GM12873 (cell line): ENCODE results near the gene NPM1.

Source experiments
- TF ChIP-seq, protein P1 (sequence below): IDR thresholded peaks from 2 replicates; pipeline ENCODE4 v1.5.1; 2012; ENCODE audit warnings: low read depth, mild to moderate bottlenecking, moderate library complexity, low read length, control low read depth; ENCODE audit not compliant: insufficient read depth; ENCODE audit errors: missing control alignments

NPM1 gene

DNA sequence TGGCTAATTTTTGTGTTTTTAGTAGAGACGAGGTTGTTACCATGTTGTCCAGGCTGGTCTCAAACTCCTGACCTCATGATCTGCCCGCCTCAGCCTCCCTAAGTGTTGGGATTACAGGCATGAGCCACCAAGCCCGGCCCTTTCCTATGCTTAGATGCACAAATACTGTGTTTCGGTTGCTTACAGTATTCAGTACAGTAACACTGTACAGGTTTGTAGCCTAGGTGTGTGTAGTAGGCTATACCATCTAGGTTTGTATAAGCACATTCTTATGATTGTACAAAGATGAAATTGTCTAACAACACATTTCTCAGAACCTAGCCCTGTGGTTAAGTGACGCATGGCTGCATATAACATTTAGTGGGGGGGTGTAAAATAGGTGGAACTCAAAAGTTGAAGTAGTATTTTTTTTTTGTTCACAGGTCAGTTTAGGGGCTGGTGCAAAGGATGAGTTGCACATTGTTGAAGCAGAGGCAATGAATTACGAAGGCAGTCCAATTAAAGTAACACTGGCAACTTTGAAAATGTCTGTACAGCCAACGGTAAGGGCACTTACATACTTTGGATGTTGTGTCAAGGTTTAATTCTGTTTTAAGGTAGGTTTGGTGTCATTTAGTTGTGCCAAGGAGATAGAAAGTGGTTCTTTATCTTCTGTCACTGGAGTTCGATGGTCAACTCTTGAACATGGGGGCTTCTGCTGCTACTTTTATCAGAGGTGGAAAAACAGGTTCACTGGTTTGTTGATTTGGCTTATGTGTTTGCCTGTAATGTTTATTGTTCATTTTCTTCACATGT lies 3.4 kb downstream of the NPM1 start:
- TF ChIP-seq, protein P1, sequence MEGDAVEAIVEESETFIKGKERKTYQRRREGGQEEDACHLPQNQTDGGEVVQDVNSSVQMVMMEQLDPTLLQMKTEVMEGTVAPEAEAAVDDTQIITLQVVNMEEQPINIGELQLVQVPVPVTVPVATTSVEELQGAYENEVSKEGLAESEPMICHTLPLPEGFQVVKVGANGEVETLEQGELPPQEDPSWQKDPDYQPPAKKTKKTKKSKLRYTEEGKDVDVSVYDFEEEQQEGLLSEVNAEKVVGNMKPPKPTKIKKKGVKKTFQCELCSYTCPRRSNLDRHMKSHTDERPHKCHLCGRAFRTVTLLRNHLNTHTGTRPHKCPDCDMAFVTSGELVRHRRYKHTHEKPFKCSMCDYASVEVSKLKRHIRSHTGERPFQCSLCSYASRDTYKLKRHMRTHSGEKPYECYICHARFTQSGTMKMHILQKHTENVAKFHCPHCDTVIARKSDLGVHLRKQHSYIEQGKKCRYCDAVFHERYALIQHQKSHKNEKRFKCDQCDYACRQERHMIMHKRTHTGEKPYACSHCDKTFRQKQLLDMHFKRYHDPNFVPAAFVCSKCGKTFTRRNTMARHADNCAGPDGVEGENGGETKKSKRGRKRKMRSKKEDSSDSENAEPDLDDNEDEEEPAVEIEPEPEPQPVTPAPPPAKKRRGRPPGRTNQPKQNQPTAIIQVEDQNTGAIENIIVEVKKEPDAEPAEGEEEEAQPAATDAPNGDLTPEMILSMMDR = no peak

DNA sequence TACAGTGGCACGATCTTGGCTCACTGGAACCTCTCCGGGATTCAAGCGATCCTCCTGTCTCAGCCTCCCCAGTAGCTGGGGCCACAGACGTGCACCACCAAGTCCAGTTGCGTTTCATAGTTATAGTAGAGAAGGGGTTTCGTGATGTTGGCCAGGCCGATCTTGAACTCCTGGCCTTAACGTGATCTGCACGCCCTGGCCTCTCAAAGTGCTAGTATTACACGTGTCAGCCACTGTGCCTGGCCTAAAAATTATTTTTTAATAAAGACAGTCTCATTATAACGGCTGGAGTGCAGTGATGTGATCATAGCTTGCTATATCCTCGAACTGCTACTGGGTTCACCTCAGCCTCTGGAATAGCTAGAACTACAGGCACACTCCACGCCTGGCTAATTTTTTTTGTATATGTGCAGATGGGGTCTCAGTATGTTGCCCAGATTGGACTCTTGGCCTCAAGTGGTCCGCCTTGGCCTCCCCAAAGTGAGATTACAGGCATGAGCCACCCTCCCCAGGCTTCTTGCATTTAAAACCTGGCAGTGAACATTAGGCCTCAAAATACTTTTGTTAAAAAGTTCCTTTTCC lies 4.4 kb downstream of the NPM1 start:
- TF ChIP-seq, protein P1 = no peak

DNA sequence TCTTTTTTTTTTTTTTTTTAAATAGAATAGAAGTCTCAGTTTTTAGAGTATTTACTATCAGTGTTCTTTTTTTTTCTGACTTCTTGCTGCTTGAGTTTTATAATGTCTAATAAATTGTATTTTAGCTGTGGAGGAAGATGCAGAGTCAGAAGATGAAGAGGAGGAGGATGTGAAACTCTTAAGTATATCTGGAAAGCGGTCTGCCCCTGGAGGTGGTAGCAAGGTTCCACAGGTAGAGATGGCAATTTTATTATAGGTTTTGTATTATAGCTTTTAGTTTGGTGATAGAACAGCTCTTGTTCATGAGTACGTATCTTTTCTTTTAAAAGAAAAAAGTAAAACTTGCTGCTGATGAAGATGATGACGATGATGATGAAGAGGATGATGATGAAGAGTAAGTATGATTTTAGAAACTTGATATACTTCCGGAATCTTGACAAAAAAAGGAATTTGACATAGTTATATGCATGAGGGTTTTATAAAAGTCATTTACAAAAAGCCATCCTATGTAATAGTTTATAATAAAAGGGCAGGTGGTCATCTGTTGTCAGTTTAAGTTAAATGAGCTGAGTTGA lies 5.0 kb downstream of the NPM1 start:
- TF ChIP-seq, protein P1 = no peak

DNA sequence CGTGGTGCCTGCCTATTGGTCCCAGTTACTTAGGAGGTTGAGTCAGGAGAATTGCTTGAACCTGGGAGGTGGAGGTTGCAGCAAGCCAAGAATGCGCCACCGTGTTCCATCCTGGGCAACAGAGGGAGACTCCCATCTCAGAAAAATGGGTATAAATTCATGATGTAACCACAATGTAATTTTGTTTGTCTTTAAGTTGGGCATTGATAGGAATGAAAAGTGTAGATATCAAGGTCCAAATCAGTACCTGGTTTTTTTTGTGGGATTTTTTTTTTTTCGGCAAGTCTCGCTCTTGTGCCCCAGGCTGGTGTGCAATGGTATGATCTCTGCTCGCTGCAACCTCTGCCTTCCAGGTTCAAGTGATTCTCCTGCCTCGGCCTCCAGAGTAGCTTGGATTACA lies 7.4 kb downstream of the NPM1 start:
- TF ChIP-seq, protein P1 = no peak

DNA sequence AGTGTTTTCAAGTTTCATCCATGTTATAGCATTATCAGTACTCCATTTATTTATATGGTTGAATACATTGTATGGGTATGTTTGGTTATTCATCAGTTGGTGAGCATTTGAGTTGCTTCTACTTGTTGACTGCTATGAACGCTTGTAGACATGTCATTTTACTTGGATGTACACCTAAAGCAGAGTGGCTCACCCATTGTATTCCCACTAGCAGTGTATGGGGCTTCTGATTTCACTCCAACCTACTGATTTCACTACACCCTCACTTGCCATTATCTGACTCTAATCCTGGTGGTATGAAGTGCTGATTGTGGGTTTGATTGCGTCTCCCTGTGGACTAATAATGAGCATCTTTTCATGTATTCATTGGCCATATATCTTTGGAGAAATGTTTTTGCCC lies 9.5 kb downstream of the NPM1 start:
- TF ChIP-seq, protein P1 = no peak

DNA sequence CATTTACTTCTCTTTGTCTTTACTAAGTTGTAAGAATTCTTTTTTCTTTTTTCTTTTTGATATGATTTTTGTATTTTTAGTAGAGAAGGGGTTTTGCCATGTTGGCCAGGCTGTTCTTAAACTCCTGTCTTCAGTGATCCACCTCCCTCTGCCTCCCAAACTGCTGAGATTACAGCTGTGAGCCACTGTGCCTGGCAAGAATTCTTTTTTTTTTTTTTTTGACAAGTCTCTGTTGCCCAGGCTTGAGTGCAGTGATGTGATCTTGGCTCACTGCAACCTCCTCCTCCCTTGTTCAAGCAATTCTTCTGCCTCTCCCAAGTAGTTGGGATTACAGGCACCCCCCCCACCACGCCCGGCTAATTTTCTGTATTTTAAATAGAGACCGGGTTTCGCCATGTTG lies 9.9 kb downstream of the NPM1 start:
- TF ChIP-seq, protein P1 = no peak

DNA sequence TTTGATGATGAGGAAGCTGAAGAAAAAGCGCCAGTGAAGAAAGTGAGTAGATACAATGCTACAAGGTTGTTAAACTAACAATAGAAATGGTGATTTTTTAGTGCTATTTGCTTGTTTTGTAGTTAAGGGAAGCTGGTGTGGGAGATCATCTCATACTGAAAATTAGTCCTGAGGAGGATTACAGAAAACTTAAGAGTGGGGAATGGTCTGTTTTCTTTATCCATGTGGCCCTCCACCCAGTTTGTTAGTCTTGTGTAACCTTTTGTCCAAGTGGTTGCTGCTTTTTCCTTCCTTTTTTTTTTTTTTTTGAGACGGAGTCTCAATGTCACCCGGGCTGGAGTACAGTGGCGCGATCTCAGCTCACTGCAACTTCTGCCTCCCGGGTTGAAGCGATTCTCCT lies 12.5 kb downstream of the NPM1 start:
- TF ChIP-seq, protein P1 = no peak
